ENCODE results near the gene NOTUM.

Gene NOTUM

GRCh38 chr17:81916234-81917001, 44.6 kb downstream of the NOTUM start (continued):
- TF ChIP-seq ZNF580 (tag by site-specific recombination; IDR thresholded peaks at IDR 0.05) (no peak), ZNF768 (tag by site-specific recombination; IDR thresholded peaks at IDR 0.05) (no peak), ZSCAN23 (tag by site-specific recombination; IDR thresholded peaks at IDR 0.05) (no peak), ZEB2 (tag by site-specific recombination; IDR thresholded peaks at IDR 0.05) (no peak), GLIS1 (tag by site-specific recombination; IDR thresholded peaks at IDR 0.05) (no peak), ZNF416 (tag by site-specific recombination; IDR thresholded peaks at IDR 0.05) (no peak), ZNF610 (tag by site-specific recombination; IDR thresholded peaks at IDR 0.05; ENCODE audit: borderline replicate concordance) (no peak), ZBTB7A (tag by site-specific recombination; IDR thresholded peaks at IDR 0.05; ENCODE audit: low read depth) (no peak), ZNF530 (tag by site-specific recombination; IDR thresholded peaks at IDR 0.05; ENCODE audit: low read depth) (no peak), KLF10 (tag by site-specific recombination; IDR thresholded peaks at IDR 0.05) (no peak), ZIC2 (tag by site-specific recombination; IDR thresholded peaks at IDR 0.05) (peak; percentile 55; the same call in 1 of the 2 replicates), ZNF112 (tag by site-specific recombination; IDR thresholded peaks at IDR 0.05) (no peak), ZNF335 (tag by site-specific recombination; conservative IDR thresholded peaks at IDR 0.05) (peak; percentile 90), ZNF121 (tag by site-specific recombination; IDR thresholded peaks at IDR 0.05) (no peak), KLF17 (tag by site-specific recombination; IDR thresholded peaks at IDR 0.05) (0 out of 2 replicates have a peak, but pooled peaks have one; percentile 26), EGR2 (tag by site-specific recombination; IDR thresholded peaks at IDR 0.05; ENCODE audit: low read depth) (no peak), WT1 (tag by site-specific recombination; IDR thresholded peaks at IDR 0.05) (peak; percentile 55), SP3 (tag by site-specific recombination; IDR thresholded peaks at IDR 0.05) (0 out of 2 replicates have a peak, but pooled peaks have one; percentile 12), ZNF280D (tag by site-specific recombination; IDR thresholded peaks at IDR 0.05) (no peak), KLF8 (tag by site-specific recombination; IDR thresholded peaks at IDR 0.05) (0 out of 2 replicates have a peak, but pooled peaks have one; percentile 21), KLF1 (tag by site-specific recombination; IDR thresholded peaks at IDR 0.05) (peak; percentile 74)

- Histone ChIP-seq H3K4me1 (ENCODE audit: control insufficient read depth, insufficient read depth, low read length) (peaks cover 9% of the 10 kb centered on the region), H3K27ac (ENCODE audit: extremely low read depth, low read depth, low read length) (no peak overlapping the region), H3K9me3 (ENCODE audit: control insufficient read depth, insufficient read depth, low read depth, low read length) (no peaks in the 10 kb centered on the region), H3K4me3 (ENCODE audit: low read depth, low read length) (no peak overlapping the region), H3K36me3 (ENCODE audit: control insufficient read depth in 2 of 2, insufficient read depth in 1 of 2, low read length in 2 of 2) (peaks cover 0 to 62% of the 10 kb centered on the region in 2 experiments; a peak in 1 of 3 replicates)
- TF ChIP-seq GLI4 (tag by site-specific recombination; IDR thresholded peaks at IDR 0.05) (no peak), HIC1 (tag by site-specific recombination; IDR thresholded peaks at IDR 0.05) (peak; percentile 42; the same call in 1 of the 2 replicates)
- CTCF ChIA-PET: no interaction called here
- POLR2A ChIA-PET: no interaction called here
These were observed 45.7 kb downstream of the NOTUM start for GRCh38 chr17:81915331-81915730.

Measured in HEK293 (cell line).